Suprapubic skin (tissue), 4 donors: ENCODE measurements around the gene CSTPP1. TPM values are rescaled to one million over a fixed set of nuclear protein-coding genes. Genes with fewer than 3 reads are reported as not detected.

ENCODE experiments used
- DNase-seq, 2 donors: peaks; one replicate each; pipeline ENCODE4 v3.0.0-alpha.2; 2019; ENCODE audit warnings: low spot score in 2 of 2
- H3K27ac ChIP-seq: fragments of 200-600 bp; sonication (generic); one replicate; pipeline ENCODE4 v1.5.1; 2019
- H3K27me3 ChIP-seq: fragments of 200-600 bp; sonication (generic); one replicate; pipeline ENCODE4 v1.5.1; 2019
- H3K36me3 ChIP-seq: fragments of 200-600 bp; sonication (generic); one replicate; pipeline ENCODE4 v1.5.1; 2019
- H3K4me1 ChIP-seq: fragments of 200-600 bp; sonication (generic); one replicate; pipeline ENCODE4 v1.5.1; 2019
- H3K4me3 ChIP-seq: fragments of 200-600 bp; sonication (generic); one replicate; pipeline ENCODE4 v1.5.1; 2019; ENCODE audit warnings: mild to moderate bottlenecking
- H3K9me3 ChIP-seq: fragments of 200-600 bp; sonication (generic); one replicate; pipeline ENCODE4 v1.5.1; 2019
- EP300 ChIP-seq: sonication (generic); formaldehyde crosslinking; IDR thresholded peaks from one replicate; pipeline ENCODE4 v1.6.1; 2017; ENCODE audit warnings: antibody characterized with exemption
- POLR2A ChIP-seq, 2 donors: fragments of 450-650 bp; IDR thresholded peaks; one replicate each; pipeline ENCODE4 v1.6.1; 2017; ENCODE audit warnings: antibody characterized with exemption in 2 of 2, mild to moderate bottlenecking in 2 of 2, moderate library complexity in 2 of 2
- POLR2AphosphoS5 ChIP-seq, 3 donors: sonication (generic); formaldehyde crosslinking; IDR thresholded peaks; one replicate each; pipeline ENCODE4 v1.6.1; 2017; ENCODE audit warnings: antibody characterized with exemption in 3 of 3
- WGBS: methylation state at CpG from one replicate; pipeline ENCODE4 v1.1.5; 2018; 5-methylcytosine and 5-hydroxymethylcytosine counted together
- total RNA-seq, 4 donors: library from RNA; depleted of rRNA; stranded (reverse); fragments of >200 nt; gene quantifications; one replicate each; pipeline ENCODE4 v1.1.0, GENCODE V29; 2016
- TF ChIP-seq, protein P1 (sequence below), 2 donors: fragments of 200-600 bp in 1 of 2; fragments of 450-650 bp in 1 of 2; sonication (generic) in 1 of 2; IDR thresholded peaks; one replicate each; pipeline ENCODE4 v1.5.1; 2016 to 2019; ENCODE audit warnings: antibody characterized with exemption in 2 of 2, mild to moderate bottlenecking in 1 of 2, moderate library complexity in 1 of 2

Gene CSTPP1
- total RNA-seq, 4 donors from 2014 or later, result 34.9 to 117 (median 48.1) TPM

GRCh38 chr11:47180006-47180787, 243.6 kb downstream of the CSTPP1 start:
- H3K4me1 ChIP-seq, result peaks cover 36% of the 10 kb centered on the region
- H3K4me3 ChIP-seq, result no peak overlapping the region
- peaks cover 5% of the 10 kb centered on the region for H3K36me3 ChIP-seq
- no peaks in the 10 kb centered on the region for H3K27me3 ChIP-seq
- TF ChIP-seq POLR2AphosphoS5 (IDR thresholded peaks at IDR 0.05) (no peak), EP300 (no peak), POLR2A (IDR thresholded peaks at IDR 0.05) (no peak)
- TF ChIP-seq, protein P1, sequence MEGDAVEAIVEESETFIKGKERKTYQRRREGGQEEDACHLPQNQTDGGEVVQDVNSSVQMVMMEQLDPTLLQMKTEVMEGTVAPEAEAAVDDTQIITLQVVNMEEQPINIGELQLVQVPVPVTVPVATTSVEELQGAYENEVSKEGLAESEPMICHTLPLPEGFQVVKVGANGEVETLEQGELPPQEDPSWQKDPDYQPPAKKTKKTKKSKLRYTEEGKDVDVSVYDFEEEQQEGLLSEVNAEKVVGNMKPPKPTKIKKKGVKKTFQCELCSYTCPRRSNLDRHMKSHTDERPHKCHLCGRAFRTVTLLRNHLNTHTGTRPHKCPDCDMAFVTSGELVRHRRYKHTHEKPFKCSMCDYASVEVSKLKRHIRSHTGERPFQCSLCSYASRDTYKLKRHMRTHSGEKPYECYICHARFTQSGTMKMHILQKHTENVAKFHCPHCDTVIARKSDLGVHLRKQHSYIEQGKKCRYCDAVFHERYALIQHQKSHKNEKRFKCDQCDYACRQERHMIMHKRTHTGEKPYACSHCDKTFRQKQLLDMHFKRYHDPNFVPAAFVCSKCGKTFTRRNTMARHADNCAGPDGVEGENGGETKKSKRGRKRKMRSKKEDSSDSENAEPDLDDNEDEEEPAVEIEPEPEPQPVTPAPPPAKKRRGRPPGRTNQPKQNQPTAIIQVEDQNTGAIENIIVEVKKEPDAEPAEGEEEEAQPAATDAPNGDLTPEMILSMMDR (IDR thresholded peaks at IDR 0.05), result no peak
- WGBS, result 94% methylated on average over 28 of the region's 35 CpGs
- no peak for DNase-seq
- H3K27ac ChIP-seq, result no peak overlapping the region
- H3K9me3 ChIP-seq, result no peaks in the 10 kb centered on the region

- DNase-seq, result no peak
- Histone ChIP-seq H3K4me1 (peaks cover 34% of the 10 kb centered on the region), H3K27ac (no peak overlapping the region), H3K36me3 (peaks cover 3% of the 10 kb centered on the region), H3K27me3 (no peaks in the 10 kb centered on the region), H3K4me3 (no peak overlapping the region), H3K9me3 (no peaks in the 10 kb centered on the region)
- 80% methylated on average over 6 of the region's 6 CpGs for WGBS
- no peak for TF ChIP-seq EP300
- TF ChIP-seq, protein P1 (IDR thresholded peaks at IDR 0.05), result no peak
Observed at GRCh38 chr11:47181271-47181670, 244.7 kb downstream of the CSTPP1 start.

- DNase-seq, result no peak
- Histone ChIP-seq H3K4me3 (no peak overlapping the region), H3K9me3 (no peaks in the 10 kb centered on the region), H3K36me3 (peaks cover 3% of the 10 kb centered on the region), H3K27ac (no peak overlapping the region), H3K4me1 (peaks cover 45% of the 10 kb centered on the region), H3K27me3 (no peaks in the 10 kb centered on the region)
- TF ChIP-seq POLR2A (IDR thresholded peaks at IDR 0.05) (no peak), POLR2AphosphoS5 (IDR thresholded peaks at IDR 0.05) (no peak), EP300 (no peak)
- TF ChIP-seq, protein P1 (IDR thresholded peaks at IDR 0.05), result no peak
- 95% methylated on average over 11 of the region's 17 CpGs for WGBS
Observed at GRCh38 chr11:47182380-47182779, 245.8 kb downstream of the CSTPP1 start.

DNA sequence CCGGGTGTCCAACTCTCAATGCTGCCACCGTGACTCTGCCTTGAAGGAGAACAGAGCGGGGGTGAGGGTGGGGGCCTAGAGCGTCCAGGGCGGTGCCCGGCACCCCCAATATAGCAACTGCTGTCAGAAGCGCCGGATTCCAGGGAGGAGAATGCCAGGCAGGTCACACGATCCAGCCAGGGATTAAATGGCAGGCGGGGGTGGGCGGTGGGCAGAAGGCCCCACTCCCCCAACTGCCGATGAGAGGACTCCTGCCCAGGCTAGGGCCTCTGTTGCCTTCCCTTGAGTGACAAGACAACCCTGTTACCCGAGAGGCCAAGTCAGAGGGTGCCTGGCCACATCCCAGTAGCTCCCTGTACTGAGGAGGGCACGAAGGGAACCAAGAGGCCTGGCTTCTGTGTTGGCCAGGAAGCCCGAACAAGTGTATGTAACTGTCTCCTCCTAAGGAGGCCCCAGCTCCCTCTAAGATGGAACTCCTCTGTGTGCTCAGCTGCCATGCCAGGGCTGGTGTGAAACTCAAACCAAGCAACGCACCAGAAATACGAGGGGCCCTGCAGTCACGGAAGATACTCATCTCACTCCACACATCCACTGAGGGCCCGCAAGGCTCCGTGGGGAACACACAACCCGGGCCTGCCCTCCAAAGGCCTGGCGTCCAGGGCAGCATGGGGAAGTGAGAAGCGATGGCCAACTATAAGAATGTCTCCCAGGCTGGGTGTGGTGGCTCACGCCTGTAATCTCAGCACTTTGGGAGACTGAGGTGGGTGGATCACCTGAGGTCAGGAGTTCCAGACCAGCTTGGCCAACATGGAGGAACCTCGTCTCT, 246.7 kb downstream of the CSTPP1 start:
- Histone ChIP-seq H3K4me3 (no peak overlapping the region), H3K27me3 (no peaks in the 10 kb centered on the region), H3K9me3 (no peaks in the 10 kb centered on the region), H3K36me3 (peaks cover 2% of the 10 kb centered on the region), H3K27ac (no peak overlapping the region), H3K4me1 (peaks cover 44% of the 10 kb centered on the region)
- DNase-seq, result no peak
- TF ChIP-seq EP300 (no peak), POLR2A (IDR thresholded peaks at IDR 0.05) (no peak), POLR2AphosphoS5 (IDR thresholded peaks at IDR 0.05) (no peak)
- TF ChIP-seq, protein P1 (IDR thresholded peaks at IDR 0.05), result no peak
- WGBS, result 86% methylated on average over 24 of the region's 25 CpGs

- no peak for DNase-seq
- H3K36me3 ChIP-seq, result no peaks in the 10 kb centered on the region
- no peaks in the 10 kb centered on the region for H3K9me3 ChIP-seq
- peak overlapping the region; percentile 88 for H3K27ac ChIP-seq
- H3K4me1 ChIP-seq, result peaks cover 44% of the 10 kb centered on the region
- 87% methylated on average over 7 of the region's 7 CpGs for WGBS
- no peaks in the 10 kb centered on the region for H3K27me3 ChIP-seq
- TF ChIP-seq POLR2A (IDR thresholded peaks at IDR 0.05) (no peak), POLR2AphosphoS5 (IDR thresholded peaks at IDR 0.05) (no peak), EP300 (no peak)
- TF ChIP-seq, protein P1 (IDR thresholded peaks at IDR 0.05), result no peak
- no peak overlapping the region for H3K4me3 ChIP-seq
Observed at GRCh38 chr11:47183969-47184368, 247.4 kb downstream of the CSTPP1 start.
